HG02884 (cell line): ENCODE results near the gene POU6F2.
"Not testable (repeated sequence)": the region's sequence is repeated elsewhere in the genome, so short reads cannot be mapped to it uniquely, and the experiment has no call there.

Experiments
- ATAC-seq: cut with Tn5 transposase; IDR thresholded peaks from one replicate; pipeline ENCODE4 v1.9.1; 2021; ENCODE audit warnings: mild to moderate bottlenecking, moderate library complexity; ENCODE audit not compliant: unreplicated experiment

Gene POU6F2

GRCh38 chr7:38992203-38992602 is 14.5 kb downstream of the POU6F2 start:
- no peak for ATAC-seq

GRCh38 chr7:39001595-39001994 is 23.9 kb downstream of the POU6F2 start:
- no peak for ATAC-seq

- ATAC-seq: no peak
Observed at GRCh38 chr7:39002755-39003154, 25.0 kb downstream of the POU6F2 start.

- no peak for ATAC-seq
Observed at GRCh38 chr7:39005036-39005435, 27.3 kb downstream of the POU6F2 start.

- no peak for ATAC-seq
Observed at GRCh38 chr7:39005461-39005860, 27.8 kb downstream of the POU6F2 start.

GRCh38 chr7:39013049-39013939 is 35.6 kb downstream of the POU6F2 start:
- not testable (repeated sequence) for ATAC-seq

GRCh38 chr7:39016609-39017008 is 38.9 kb downstream of the POU6F2 start:
- no peak for ATAC-seq

- ATAC-seq: no peak
Observed at GRCh38 chr7:39017369-39017915, 39.7 kb downstream of the POU6F2 start.

GRCh38 chr7:39022796-39023195 is 45.1 kb downstream of the POU6F2 start:
- ATAC-seq: no peak

- ATAC-seq: no peak
Observed at GRCh38 chr7:39027491-39027890, 49.8 kb downstream of the POU6F2 start.

- no peak for ATAC-seq
Observed at GRCh38 chr7:39033885-39034624, 56.3 kb downstream of the POU6F2 start.

- no peak for ATAC-seq
Observed at GRCh38 chr7:39035156-39035555, 57.4 kb downstream of the POU6F2 start.

GRCh38 chr7:39035903-39036302 is 58.2 kb downstream of the POU6F2 start:
- no peak for ATAC-seq

GRCh38 chr7:39042670-39043069 is 65.0 kb downstream of the POU6F2 start:
- ATAC-seq: no peak

- no peak for ATAC-seq
Observed at GRCh38 chr7:39043531-39043930, 65.8 kb downstream of the POU6F2 start.

- no peak for ATAC-seq
Observed at GRCh38 chr7:39044489-39044888, 66.8 kb downstream of the POU6F2 start.

GRCh38 chr7:39045231-39045630 is 67.5 kb downstream of the POU6F2 start:
- ATAC-seq: no peak

- no peak for ATAC-seq
Observed at GRCh38 chr7:39051279-39051678, 73.6 kb downstream of the POU6F2 start.

GRCh38 chr7:39051707-39052106 is 74.0 kb downstream of the POU6F2 start:
- no peak for ATAC-seq

- no peak for ATAC-seq
Observed at GRCh38 chr7:39054731-39055130, 77.0 kb downstream of the POU6F2 start.

GRCh38 chr7:39056153-39056552 is 78.4 kb downstream of the POU6F2 start:
- ATAC-seq: no peak

- no peak for ATAC-seq
Observed at GRCh38 chr7:39062811-39063210, 85.1 kb downstream of the POU6F2 start.
